SKM-1 treated with dmso at 0.1 percent for 144 hours (cell line): ENCODE results near the gene CCDC66.

Experiments
- DNase-seq: peaks from one replicate; lab custom pipeline; 2025; ENCODE audit not compliant: unreplicated experiment; lab: John Stamatoyannopoulos, UW

Gene CCDC66

GRCh38 chr3:56621681-56622080 lies 64.7 kb downstream of the CCDC66 start:
- no peak for DNase-seq

DNA sequence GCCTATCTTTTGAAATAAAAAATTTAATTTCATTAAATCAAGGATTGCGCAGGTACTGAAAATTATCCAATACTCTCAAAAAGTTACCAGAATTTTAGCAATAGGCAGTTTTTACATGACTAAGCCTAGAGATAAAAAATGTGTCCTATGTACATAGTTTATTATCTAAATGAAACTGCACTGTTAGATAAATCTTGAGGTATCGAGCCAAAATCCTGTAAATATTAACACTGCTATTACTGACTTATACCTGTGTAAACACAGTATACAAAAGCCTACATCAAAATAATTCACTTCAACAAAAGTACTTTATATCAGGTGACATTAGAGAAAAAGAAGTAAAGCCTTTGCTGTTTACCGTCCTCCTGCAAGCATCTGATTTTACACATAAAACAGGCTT lies 65.4 kb downstream of the CCDC66 start:
- DNase-seq: no peak

DNA sequence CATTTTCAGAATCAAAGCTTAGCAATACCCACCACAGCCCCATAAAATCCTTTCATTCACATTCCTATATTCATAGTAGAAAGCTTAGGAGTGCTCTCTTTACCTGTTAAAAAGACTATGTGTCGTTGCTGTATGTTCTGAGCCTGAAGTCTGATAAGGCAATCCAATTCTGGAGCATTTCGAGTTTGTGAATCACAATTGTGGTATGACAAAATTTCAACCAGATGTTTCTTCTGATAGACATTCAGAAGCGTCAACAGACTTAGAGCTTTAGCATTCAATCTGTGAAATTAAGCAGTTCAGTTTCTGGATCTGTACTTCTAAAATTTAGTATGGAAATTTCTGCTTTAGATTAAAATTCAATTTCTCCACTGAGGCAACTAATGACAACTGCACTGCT lies 67.8 kb downstream of the CCDC66 start:
- no peak for DNase-seq

- no peak for DNase-seq
Observed at GRCh38 chr3:56629047-56629446, 72.1 kb downstream of the CCDC66 start.

DNA sequence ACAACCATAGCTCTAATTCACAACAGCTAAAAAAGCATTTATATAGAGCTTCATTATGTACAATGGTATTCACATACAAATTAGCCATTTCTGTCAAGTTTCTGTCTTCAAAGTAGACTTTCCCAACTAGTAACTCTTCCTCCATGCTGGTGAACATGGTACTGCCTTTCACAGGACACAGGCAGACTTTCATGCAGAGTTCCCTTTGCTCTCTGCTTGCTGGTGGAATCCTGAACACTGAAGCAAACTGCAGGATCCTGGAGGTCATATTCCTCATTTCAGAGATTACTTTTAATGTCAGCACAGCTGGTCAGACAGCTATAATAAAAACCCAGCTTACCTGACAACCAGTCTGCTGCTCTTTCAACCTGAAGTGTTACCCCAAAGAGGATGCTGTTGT lies 72.5 kb downstream of the CCDC66 start:
- DNase-seq: no peak

DNA sequence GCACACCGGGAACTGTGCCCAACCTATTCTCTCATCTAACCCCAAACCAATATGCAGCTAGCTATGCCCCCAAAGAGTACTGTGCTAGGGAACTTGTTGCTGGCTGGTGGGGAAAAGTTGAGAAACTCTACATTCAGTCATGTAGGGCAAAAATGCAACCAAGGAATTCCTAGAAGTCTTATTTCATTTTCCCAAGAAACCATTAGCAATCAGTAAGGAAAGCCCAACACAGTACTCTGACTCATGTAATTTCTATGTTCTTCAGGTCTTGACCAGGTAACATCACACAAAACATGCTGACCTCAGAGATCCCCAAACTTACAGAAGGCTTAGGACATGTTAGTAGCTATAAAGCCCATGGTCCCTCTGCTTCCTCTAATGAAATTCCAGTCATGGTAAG lies 74.0 kb downstream of the CCDC66 start:
- no peak for DNase-seq

DNA sequence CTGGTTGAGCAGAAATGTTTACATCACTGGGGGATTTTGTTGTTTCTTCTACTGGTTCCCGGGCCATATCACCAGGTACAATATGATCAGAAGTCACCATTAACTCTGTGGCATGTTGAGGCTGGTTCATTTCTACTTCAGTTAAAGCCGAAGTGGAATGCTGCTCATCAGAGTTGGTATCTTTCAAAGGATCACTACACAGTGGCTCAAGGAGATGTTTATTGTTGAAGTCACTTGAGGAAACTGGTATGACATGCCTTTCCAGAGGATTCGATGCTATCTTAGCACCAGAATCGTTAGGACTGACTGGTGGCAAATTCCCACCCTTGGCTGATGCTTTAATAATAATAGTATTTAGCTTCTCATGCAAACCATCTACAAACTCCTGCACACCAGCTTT lies 76.2 kb downstream of the CCDC66 start:
- no peak for DNase-seq

- no peak for DNase-seq
Observed at GRCh38 chr3:56633602-56634535, 76.9 kb downstream of the CCDC66 start.

GRCh38 chr3:56645407-56645806 lies 88.4 kb downstream of the CCDC66 start:
- no peak for DNase-seq

- DNase-seq: no peak
Observed at GRCh38 chr3:56654460-56654859, 97.5 kb downstream of the CCDC66 start.

DNA sequence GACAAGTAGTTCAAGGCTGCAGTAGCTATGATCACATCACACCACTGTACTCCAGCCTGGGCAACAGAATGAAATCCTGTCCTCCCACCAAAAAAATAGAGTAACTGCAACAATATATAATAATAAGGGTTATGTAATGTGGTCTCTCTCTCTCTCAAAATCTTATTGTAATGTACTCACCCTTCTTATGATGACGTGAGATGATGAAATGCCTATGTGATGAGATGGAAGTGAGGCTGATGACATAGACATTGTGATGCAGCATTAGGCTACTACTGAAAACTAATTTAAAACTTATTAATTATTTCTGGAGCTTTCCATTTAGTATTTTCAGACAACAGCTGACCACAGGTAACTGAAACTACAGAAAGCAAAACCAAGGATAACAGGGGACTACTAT lies 98.7 kb downstream of the CCDC66 start:
- DNase-seq: no peak

- DNase-seq: no peak
Observed at GRCh38 chr3:56664823-56665222, 107.8 kb downstream of the CCDC66 start.

- no peak for DNase-seq
Observed at GRCh38 chr3:56667973-56668579, 111.1 kb downstream of the CCDC66 start.
